IMR-90 (cell line): ENCODE measurements around the gene ABCG8. TPM values are rescaled to one million over a fixed set of nuclear protein-coding genes. Genes with fewer than 3 reads are reported as not detected.

Experiments used
- ATAC-seq: fragments of 200-7000 bp; cut with Tn5 transposase; 2 replicates; pipeline ENCODE4 v1.9.1; 2020; ENCODE audit warnings: low read depth, mild to moderate bottlenecking, moderate library complexity
- BruUV-seq: library from RNA; stranded (reverse); fragments of 400-500 nt; replicated peaks from 2 replicates; lab custom pipeline; 2021; lab: Mats Ljungman, UMichigan
- CTCF ChIA-PET: fragments of 300-600 bp; formaldehyde crosslinking; extraction: SDS; loops from one replicate; lab custom pipeline; 2021; ENCODE audit warnings: antibody characterized with exemption; lab: Yijun Ruan, JAX
- POLR2A ChIA-PET: fragments of 300-600 bp; sonication (Branson Sonifier 250); formaldehyde crosslinking; loops from one replicate; lab custom pipeline; 2022; ENCODE audit warnings: antibody characterized with exemption; ENCODE audit not compliant: unreplicated experiment; lab: Charles Lee
- DNase-seq: peaks from one replicate; pipeline ENCODE4 v3.0.0; 2013
- H2AFZ ChIP-seq: replicated peaks from 2 replicates; pipeline ENCODE3; 2013; ENCODE audit warnings: low read length, mild to moderate bottlenecking; ENCODE audit not compliant: poor library complexity
- H2AK5ac ChIP-seq: 2 replicates; pipeline ENCODE4 v1.6.1; 2013; ENCODE audit warnings: low read depth, low read length, inconsistent platforms
- H2AK9ac ChIP-seq: replicated peaks from 2 replicates; pipeline ENCODE3; 2013; ENCODE audit warnings: mild to moderate bottlenecking, low read depth, low read length, moderate library complexity; ENCODE audit not compliant: poor library complexity
- H2BK120ac ChIP-seq: 2 replicates; pipeline ENCODE4 v1.6.1; 2013; ENCODE audit warnings: low read depth, low read length, inconsistent platforms
- H2BK15ac ChIP-seq: 3 replicates; pipeline ENCODE4 v1.6.1; 2013; ENCODE audit warnings: low read depth, low read length, inconsistent platforms
- H2BK20ac ChIP-seq: 2 replicates; pipeline ENCODE4 v1.6.1; 2013; ENCODE audit warnings: low read depth, mild to moderate bottlenecking, inconsistent platforms, low read length, moderate library complexity
- H2BK5ac ChIP-seq: 2 replicates; pipeline ENCODE4 v1.6.1; 2013; ENCODE audit warnings: mild to moderate bottlenecking, low read depth, low read length, inconsistent platforms; ENCODE audit not compliant: poor library complexity, severe bottlenecking
- H3K14ac ChIP-seq: replicated peaks from 2 replicates; pipeline ENCODE4 v1.6.1; 2013; ENCODE audit warnings: low read depth, low read length, inconsistent platforms
- H3K18ac ChIP-seq: 2 replicates; pipeline ENCODE4 v1.6.1; 2013; ENCODE audit warnings: low read depth, low read length, control low read depth
- H3K23ac ChIP-seq: 2 replicates; pipeline ENCODE4 v1.6.1; 2013; ENCODE audit warnings: low read depth, low read length, inconsistent platforms
- H3K27ac ChIP-seq: 2 replicates; pipeline ENCODE4 v1.5.1; 2013; ENCODE audit warnings: mild to moderate bottlenecking, control low read depth, low read length; ENCODE audit not compliant: insufficient read depth
- H3K27me3 ChIP-seq: 2 replicates; pipeline ENCODE4 v1.6.1; 2013; ENCODE audit warnings: low read length; ENCODE audit not compliant: control insufficient read depth, insufficient read depth
- H3K36me3 ChIP-seq: 2 replicates; pipeline ENCODE4 v1.6.1; 2013; ENCODE audit warnings: low read length, mixed read lengths; ENCODE audit not compliant: control insufficient read depth, insufficient read depth
- H3K4ac ChIP-seq: 2 replicates; pipeline ENCODE4 v1.6.1; 2013; ENCODE audit warnings: low read depth, low read length, inconsistent platforms
- H3K4me1 ChIP-seq: 2 replicates; pipeline ENCODE4 v1.6.1; 2013; ENCODE audit warnings: low read length, mixed read lengths; ENCODE audit not compliant: control insufficient read depth, insufficient read depth
- H3K4me2 ChIP-seq: 2 replicates; pipeline ENCODE4 v1.6.1; 2013; ENCODE audit warnings: low read depth, mild to moderate bottlenecking, control low read depth, low read length, moderate library complexity
- H3K4me3 ChIP-seq: 2 replicates; pipeline ENCODE4 v1.5.1; 2013; ENCODE audit warnings: low read depth, mild to moderate bottlenecking, control low read depth, low read length, moderate library complexity; ENCODE audit not compliant: insufficient read depth
- H3K56ac ChIP-seq: 2 replicates; pipeline ENCODE4 v1.6.1; 2013; ENCODE audit warnings: low read length, inconsistent platforms; ENCODE audit not compliant: insufficient read depth; ENCODE audit errors: extremely low read depth
- H3K79me1 ChIP-seq, 2 experiments: 2 replicates each; pipeline ENCODE4 v1.6.1; 2013; ENCODE audit warnings: low read length in 2 of 2, inconsistent platforms in 1 of 2, low read depth in 1 of 2
- H3K9ac ChIP-seq: 2 replicates; pipeline ENCODE4 v1.6.1; 2013; ENCODE audit warnings: low read depth, low read length, control low read depth
- H3K9me1 ChIP-seq: 2 replicates; pipeline ENCODE4 v1.6.1; 2013; ENCODE audit warnings: low read length, inconsistent platforms; ENCODE audit not compliant: insufficient read depth
- H3K9me3 ChIP-seq: 2 replicates; pipeline ENCODE4 v1.6.1; 2013; ENCODE audit warnings: low read length; ENCODE audit not compliant: control insufficient read depth, insufficient read depth
- H4K20me1 ChIP-seq: 2 replicates; pipeline ENCODE4 v1.6.1; 2013; ENCODE audit warnings: low read length, inconsistent platforms; ENCODE audit not compliant: insufficient read depth
- H4K5ac ChIP-seq: 2 replicates; pipeline ENCODE4 v1.6.1; 2013; ENCODE audit warnings: mild to moderate bottlenecking, low read depth, low read length, control low read depth
- H4K8ac ChIP-seq, 2 experiments: 2 replicates each; pipeline ENCODE4 v1.6.1; 2013; ENCODE audit warnings: low read depth in 2 of 2, low read length in 2 of 2, control low read depth in 1 of 2, inconsistent platforms in 1 of 2
- H4K91ac ChIP-seq: 2 replicates; pipeline ENCODE4 v1.6.1; 2013; ENCODE audit warnings: low read depth, low read length, inconsistent platforms; ENCODE audit not compliant: insufficient read depth
- BHLHE40 ChIP-seq: fragments of 150-350 bp; IDR thresholded peaks from 2 replicates; pipeline ENCODE4 v1.6.1; 2016; ENCODE audit warnings: mild to moderate bottlenecking, low read depth, low read length
- CHD1 ChIP-seq: IDR thresholded peaks from 2 replicates; pipeline ENCODE4 v1.6.1; 2012; ENCODE audit warnings: low read depth, low read length, improper control_type of control experiment
- RFX5 ChIP-seq: IDR thresholded peaks from 2 replicates; pipeline ENCODE4 v1.8.0; 2012; ENCODE audit warnings: low read depth, mild to moderate bottlenecking, low read length, moderate library complexity
- SMC3 ChIP-seq: fragments of 150-350 bp; IDR thresholded peaks from 2 replicates; pipeline ENCODE4 v1.6.1; 2016; ENCODE audit warnings: low read depth, mild to moderate bottlenecking, antibody characterized with exemption, low read length, moderate library complexity
- WGBS, 2 experiments: methylation state at CpG; one replicate each; pipeline versions ENCODE4 v1.1.5 to v1.1.7; 2013; ENCODE audit warnings: missing lambda C conversion rate in 2 of 2; ENCODE audit not compliant: insufficient read length in 1 of 2; ENCODE audit errors: extremely low coverage in 2 of 2; 5-methylcytosine and 5-hydroxymethylcytosine counted together
- dilution Hi-C: fragments of 300-500 bp; cut with HindIII; formaldehyde crosslinking; loops from one replicate; pipeline ENCODE4 v1.14.3; 2018; ENCODE audit warnings: low sequenced_read_pairs; ENCODE audit not compliant: unreplicated experiment
- in situ Hi-C: fragments of 300-500 bp; cut with MboI; formaldehyde crosslinking; loops from 3 replicates; pipeline ENCODE4 v1.14.3; 2019; ENCODE audit warnings: low sequenced_read_pairs, inconsistent platforms, mixed read lengths
- intact Hi-C: fragments of 100-400 bp; cut with micrococcal nuclease; formaldehyde crosslinking; loops from 2 replicates; pipeline ENCODE4 v1.10.0; 2022
- polyA plus RNA-seq, 3 experiments: library from polyadenylated mRNA; depleted of rRNA; stranded (reverse); fragments of >200 nt; gene quantifications; 2 replicates each; pipeline ENCODE4 v1.2.3, GENCODE V29; 2012; ENCODE audit warnings: low replicate concordance in 1 of 3
- total RNA-seq: library from RNA; depleted of rRNA; stranded (reverse); fragments of >200 nt; gene quantifications from 2 replicates; pipeline ENCODE4 v1.2.3, GENCODE V29; 2012
- TF ChIP-seq, protein P1 (sequence below): conservative IDR thresholded peaks from 2 replicates; pipeline ENCODE4 v1.5.1; 2012; ENCODE audit warnings: mild to moderate bottlenecking, low read depth, low read length, improper control_type of control experiment
- TF ChIP-seq, protein P2 (sequence below): fragments of 150-350 bp; IDR thresholded peaks from 2 replicates; pipeline ENCODE4 v1.6.1; 2016; ENCODE audit warnings: low read depth, mild to moderate bottlenecking, low read length, moderate library complexity, borderline replicate concordance

The ABCG8 gene
- total and polyA plus RNA-seq, 2 of the 4 experiments (the other 2 are of a cell fraction), result not detected

DNA sequence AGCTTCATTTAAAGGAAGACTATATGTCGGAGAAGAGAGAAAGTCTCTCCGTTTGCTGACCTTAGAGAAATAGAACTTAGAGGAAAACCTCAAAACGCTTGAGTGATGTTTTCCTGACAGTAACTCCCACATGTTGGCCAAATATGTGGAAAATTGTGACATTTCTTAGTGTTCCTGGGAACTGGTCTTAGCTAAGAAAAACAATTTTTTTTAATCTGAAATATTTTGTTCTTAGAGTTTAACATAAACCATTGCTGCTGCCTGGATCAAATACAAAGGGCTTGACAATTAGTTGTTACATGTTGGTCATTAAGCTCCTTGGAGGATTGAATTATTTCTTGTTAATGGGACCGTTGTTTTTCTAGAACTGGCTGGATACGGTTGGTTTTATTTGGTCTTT is 48.6 kb upstream of the ABCG8 start (continued):
- TF ChIP-seq, protein P1, sequence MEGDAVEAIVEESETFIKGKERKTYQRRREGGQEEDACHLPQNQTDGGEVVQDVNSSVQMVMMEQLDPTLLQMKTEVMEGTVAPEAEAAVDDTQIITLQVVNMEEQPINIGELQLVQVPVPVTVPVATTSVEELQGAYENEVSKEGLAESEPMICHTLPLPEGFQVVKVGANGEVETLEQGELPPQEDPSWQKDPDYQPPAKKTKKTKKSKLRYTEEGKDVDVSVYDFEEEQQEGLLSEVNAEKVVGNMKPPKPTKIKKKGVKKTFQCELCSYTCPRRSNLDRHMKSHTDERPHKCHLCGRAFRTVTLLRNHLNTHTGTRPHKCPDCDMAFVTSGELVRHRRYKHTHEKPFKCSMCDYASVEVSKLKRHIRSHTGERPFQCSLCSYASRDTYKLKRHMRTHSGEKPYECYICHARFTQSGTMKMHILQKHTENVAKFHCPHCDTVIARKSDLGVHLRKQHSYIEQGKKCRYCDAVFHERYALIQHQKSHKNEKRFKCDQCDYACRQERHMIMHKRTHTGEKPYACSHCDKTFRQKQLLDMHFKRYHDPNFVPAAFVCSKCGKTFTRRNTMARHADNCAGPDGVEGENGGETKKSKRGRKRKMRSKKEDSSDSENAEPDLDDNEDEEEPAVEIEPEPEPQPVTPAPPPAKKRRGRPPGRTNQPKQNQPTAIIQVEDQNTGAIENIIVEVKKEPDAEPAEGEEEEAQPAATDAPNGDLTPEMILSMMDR, result no peak
- no peak for TF ChIP-seq RFX5

DNA sequence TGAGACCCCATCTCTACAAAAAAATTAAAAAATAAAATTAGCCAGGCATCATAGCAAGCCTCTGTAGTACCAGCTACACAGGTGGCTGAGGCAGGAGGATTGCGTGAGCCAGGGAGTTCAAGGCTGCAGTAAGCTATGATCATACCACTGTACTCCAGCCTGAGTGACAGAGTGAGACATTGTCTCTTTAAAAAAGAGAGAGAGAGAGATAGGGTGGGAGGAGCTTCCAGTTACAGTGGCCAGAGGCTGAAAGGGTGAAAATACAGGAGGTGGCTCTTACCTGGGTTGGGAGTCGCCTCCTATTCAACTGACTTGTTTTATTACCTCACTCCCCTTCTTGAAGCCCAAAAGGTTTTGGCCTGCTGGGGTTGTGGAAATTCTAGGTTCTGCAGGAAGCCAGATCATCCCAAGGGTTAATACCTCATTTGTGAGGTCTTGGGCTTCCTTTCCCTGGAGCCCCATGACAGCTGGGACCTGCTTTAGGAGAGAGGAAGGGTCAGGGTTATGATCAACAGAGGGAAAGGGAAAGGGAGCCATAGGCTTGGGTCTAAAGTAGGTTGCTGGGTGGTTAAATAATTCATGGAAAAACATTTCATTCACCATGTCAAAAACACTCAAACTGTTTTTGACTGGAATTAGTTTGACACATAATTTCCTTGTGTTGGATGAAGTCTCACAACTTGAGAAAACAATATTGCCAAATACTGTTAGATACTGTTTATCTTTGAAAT is 47.6 kb upstream of the ABCG8 start:
- Histone ChIP-seq H3K4ac (no peak overlapping the region), H3K9me1 (no peaks in the 10 kb centered on the region), H3K4me2 (no peak overlapping the region; the same call in 1 of the 2 replicates), H2BK5ac (no peak overlapping the region), H3K23ac (no peak overlapping the region), H3K79me1 (no peaks in the 10 kb centered on the region), H2AFZ (peak overlapping the region; percentile 7), H3K18ac (no peak overlapping the region), H2BK15ac (no peak overlapping the region), H2BK120ac (no peak overlapping the region), H2AK5ac (no peak overlapping the region), H2AK9ac (no peak overlapping the region), H4K20me1 (no peaks in the 10 kb centered on the region), H4K91ac (no peak overlapping the region), H3K4me3 (no peak overlapping the region), H3K14ac (no peak overlapping the region), H3K56ac (no peak overlapping the region), H3K9ac (no peak overlapping the region), H4K5ac (no peak overlapping the region), H3K9me3 (no peaks in the 10 kb centered on the region), H4K8ac (no peak overlapping the region), H3K4me1 (peaks cover 3% of the 10 kb centered on the region; the same call in 1 of the 2 replicates), H3K27ac (peak overlapping the region; percentile 40; the same call in 1 of the 2 replicates), H2BK20ac (no peak overlapping the region), H3K36me3 (0 out of 2 replicates have a peak, but pooled peaks cover 2% of the 10 kb centered on the region), H3K27me3 (no peaks in the 10 kb centered on the region)
- ChIA-PET POLR2A (no interaction called here), CTCF (no interaction called here)
- WGBS, 2 experiments, result no CpG with 5 or more reads among the region's 2 CpGs
- TF ChIP-seq CHD1, result no peak
- TF ChIP-seq, protein P2, sequence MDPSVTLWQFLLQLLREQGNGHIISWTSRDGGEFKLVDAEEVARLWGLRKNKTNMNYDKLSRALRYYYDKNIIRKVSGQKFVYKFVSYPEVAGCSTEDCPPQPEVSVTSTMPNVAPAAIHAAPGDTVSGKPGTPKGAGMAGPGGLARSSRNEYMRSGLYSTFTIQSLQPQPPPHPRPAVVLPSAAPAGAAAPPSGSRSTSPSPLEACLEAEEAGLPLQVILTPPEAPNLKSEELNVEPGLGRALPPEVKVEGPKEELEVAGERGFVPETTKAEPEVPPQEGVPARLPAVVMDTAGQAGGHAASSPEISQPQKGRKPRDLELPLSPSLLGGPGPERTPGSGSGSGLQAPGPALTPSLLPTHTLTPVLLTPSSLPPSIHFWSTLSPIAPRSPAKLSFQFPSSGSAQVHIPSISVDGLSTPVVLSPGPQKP, result no peak
- no peak for TF ChIP-seq SMC3
- no peak for TF ChIP-seq BHLHE40
- intact Hi-C loops, result no loop called here
- DNase-seq, result no peak
- no TSS peak for BruUV-seq
- in situ Hi-C loops, result no loop called here
- dilution Hi-C loops, result no loop called here
- no peak; the same call in 1 of the 2 replicates for ATAC-seq
